GM04503 (cell line): ENCODE measurements around the gene TDRD9.

ENCODE experiments used
- DNase-seq: peaks from one replicate; pipeline ENCODE4 v3.0.0-alpha.2; 2012; ENCODE audit warnings: low read depth

TDRD9 gene

DNA sequence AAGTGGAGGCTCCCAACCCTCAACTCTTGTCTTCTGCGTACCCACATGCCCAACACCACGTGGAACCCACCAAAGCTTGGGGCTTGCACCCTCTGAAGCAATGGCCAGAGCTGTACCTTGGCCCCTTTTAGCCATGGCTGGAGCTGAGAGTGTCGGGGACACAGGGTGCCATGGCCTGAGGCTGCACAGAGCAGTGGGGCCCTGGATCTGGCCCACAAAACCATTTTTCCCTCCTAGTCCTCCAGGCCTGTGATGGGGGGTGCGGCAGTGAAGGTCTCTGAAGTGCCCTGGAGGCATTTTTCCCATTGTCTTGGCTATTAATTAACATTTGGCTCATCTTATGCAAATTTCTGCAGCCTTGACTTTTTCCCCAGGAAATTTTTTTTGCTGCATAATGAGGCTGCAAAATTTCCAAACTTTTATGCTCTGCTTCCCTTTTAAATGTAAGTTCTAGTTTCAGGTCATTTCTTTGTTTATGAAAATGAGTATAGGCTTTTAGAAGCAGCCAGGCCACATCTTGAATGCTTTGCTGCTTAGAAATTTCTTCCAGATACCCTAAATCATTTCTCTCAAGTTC, 138.6 kb downstream of the TDRD9 start:
- no peak for DNase-seq

DNA sequence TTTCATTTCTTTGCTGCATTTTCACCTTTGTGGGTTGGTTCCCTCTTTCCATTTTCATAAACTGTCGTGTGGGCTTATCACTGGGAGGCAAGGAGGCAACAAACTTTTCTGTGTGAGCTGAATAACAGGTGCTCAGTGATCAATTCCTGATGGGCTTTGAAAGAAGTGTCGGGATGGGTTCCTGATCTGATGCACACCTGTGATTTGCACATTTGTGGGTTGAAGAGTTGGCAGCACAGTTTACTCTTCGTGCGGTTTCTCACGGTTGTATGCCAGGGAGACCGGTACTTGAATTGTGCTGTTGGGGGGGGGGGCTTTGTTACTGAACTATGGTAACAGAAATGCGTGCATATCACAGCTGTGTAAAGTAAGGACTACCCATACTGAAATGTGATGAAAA, 141.3 kb downstream of the TDRD9 start:
- DNase-seq: no peak

DNA sequence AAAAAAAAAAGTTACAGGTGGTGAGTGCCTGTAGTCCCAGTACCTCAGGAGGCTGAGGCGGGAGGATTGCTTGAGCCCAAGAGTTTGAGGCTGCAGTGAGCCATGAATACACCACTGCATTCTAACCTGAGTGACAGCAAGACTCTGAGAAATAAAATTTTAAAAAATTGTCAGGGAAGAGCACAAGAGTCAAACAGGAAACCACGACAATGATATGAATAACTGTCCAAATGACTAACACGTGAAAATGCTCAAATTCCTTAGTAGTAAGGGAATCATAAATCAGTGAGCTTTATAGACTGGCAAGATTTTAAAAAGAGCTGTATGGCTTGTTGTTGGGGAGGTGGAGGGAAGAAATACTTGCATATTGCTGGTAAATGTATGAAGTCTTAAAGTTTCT, 144.3 kb downstream of the TDRD9 start:
- no peak for DNase-seq

DNA sequence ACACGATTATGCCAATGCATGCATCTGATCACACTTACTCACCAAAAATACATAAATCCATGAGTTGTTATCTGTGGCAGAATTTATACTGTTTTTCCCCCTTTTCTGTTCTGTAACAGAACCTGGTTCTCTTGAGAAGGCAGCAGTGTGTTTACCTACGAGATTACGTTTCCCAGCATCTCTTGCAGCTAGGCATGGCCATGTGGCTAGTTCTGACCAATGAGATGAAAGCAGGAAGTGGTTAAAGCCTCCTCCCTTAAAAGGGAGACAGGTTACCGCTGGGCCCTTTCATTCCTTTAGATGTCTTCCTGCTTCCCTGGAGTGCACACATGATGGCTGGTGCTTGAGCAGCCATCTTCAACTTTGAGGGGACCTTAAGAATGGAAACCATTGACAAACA, 145.5 kb downstream of the TDRD9 start:
- no peak for DNase-seq

DNA sequence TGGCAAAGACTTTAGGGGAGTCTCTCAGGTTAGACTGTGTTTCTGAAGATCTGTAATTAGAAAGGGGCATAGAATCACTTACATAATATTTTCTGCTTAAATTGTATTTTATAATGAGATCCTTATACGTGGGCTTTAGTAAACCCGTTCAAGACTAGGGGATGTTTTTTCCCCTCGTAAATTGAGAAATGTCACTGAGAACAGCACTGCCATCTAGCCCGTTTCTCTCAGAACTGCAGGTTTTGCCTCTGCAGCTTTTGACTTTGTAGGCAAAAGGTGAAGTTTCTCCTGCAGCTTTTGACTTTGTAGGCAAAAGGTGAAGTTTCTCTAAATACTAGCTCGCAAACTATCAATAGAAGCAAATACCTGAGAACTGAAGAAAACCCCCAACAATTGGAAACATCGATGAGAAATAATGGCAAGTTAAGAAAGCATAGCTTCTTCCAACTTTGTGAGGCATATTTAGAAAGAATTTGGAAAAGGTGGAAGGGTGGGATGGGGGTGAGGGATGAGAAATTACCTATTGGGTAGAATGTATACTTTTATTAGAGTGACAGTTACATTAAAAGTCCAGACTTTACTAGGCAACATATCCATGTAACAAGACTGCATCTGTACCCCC, 147.4 kb downstream of the TDRD9 start:
- no peak for DNase-seq

DNA sequence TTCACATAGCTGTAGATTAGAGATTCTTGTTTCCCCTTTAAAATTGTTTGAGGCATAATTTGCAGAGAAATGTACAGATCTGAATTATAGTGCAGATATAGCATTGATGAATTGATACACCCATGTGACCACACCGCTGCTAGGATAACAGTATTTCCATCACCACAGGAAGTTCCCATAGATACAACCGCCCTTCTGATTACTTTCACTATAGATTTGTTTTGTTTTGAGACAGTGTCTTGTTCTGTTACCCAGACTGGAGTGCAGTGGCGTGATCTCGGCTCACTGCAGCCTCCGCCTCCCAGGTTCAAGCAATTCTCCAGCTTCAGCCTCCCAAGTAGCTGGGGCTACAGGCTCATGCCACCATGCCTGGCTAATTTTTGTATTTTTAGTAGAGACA, 148.5 kb downstream of the TDRD9 start:
- DNase-seq: no peak

DNA sequence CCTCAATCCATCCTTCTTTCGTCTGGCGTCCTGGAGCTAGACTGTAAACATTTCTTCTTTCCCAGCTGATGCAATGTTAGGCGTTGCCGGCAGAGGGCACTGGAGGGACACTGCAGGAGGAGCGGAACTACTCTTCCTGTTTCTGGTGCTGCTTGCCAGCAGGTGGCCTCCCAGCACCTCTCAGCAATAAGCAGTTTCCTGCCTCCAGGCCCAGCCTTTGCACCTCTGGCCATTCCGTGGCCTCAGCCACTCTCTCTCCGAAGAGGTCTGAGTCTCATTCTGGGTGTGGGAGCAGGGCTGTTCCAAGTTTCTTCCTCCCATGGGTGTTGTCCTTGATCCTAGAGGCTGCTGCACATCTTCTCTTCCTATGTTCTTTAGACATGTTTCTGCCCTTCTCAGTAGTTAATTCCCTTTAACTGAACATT, 149.8 kb downstream of the TDRD9 start:
- peak; percentile 28 for DNase-seq

DNA sequence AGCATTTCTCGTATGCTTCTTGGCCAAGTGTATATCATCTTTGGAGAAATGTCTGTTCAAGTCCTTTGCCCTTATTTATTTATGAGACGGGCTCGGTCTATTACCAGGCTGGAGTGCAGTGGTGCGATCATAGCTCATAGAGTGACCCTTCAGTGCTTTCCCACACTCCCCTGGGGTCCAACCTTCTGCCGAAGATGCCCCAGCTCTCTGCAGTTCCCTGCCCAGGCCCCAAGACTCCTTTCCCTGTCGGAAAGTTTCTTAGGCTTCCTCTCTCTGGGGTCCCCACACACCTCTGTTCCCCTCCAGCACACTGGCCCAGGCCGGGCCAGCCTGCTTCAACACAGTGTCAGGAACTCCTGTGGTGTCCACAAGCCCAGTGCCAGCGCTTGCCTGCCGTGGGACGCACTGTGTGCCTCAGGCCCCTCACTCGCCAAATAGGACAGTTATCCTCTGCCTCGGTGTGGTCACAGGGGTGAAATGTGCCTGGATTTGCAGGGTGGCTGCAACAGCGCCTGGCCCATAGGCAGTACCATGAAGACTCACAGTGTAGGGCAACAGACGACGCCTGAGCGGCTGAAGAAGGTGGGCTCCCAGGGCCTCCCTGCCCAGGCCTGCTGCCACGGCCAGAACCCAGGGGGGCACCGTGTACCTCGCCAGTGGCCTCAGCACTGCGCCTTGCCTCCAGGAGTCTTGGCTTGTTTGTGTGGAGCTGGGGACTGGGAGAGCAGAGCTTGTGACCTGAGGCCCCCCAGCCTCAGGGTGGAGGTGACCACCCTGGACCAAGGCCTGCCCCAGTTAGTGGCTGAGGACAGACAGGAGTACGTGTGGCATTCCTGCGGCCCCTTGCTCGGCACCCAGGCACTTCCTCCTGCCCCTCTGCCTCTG, 152.4 kb downstream of the TDRD9 start:
- DNase-seq: no peak

DNA sequence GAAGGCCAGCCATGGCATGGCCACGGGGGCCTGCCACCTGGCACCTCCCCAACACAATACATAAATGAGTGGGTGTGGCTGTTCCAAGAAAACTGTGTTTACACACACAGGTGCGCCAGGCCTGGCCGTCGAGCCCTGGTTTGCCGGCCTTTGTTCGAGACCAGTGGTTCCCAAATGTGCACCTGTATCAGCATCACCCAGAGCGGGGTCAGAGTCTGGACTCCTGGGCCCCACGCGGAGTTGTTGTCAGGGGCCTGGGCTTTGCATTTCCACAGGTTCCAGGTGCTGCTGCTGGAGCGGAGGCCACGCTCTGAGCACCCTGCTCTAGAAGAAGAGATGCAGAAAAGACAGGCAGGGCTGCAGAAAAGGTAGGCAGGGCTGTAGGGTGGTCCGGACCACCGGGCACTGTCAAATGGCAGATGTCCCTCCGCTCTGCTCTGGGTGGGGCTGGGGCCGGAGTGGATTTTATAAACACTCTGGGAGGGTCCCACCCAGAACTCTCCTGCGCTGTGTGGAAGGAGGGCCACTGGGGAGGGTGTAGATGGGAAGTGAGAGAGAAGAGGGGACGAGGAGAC, 153.1 kb downstream of the TDRD9 start:
- DNase-seq: no peak

DNA sequence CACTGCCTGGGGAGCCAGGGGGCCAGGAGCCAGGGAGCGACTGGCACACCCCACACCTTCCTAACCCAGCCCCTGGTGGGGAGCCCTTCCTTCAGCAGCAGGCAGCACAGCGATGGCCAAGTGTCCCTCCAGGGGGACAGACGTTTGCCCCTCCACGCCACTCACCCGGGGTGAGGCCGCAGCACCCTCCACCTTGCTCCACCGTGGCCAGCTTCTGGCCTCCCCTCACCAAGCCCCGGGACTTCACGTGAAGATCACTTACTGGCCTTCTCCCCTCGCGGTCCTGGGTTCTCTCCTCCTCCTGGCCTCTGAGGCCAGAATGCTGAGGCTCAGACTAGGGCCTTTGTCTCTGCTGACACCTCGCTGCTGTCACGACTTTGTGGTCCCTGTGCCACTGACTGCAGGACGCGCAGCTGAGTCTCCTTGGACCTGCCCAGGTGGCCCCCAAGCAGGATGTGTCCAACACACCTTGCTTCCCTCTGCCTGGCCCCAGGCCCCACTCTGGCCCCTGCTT, 153.8 kb downstream of the TDRD9 start:
- DNase-seq: no peak

DNA sequence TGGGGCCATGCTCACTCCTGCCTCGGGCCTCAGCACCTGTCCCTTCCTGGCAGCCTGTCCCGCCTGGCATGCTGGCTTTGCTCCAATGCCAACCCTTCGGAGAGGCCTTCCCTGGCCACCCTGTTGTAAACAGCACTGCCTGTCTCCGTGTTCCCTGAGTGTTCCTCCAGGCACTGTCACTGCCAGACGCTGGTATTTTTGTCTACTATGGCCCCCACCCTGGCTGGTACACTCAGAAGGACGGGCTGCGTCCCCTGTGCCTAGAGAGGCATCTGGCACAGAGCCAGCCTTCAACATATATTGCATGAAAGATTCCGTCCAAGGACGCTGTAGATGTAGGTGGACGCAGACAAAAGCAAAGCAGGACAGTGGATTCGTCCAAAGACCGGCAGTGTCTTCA, 154.6 kb downstream of the TDRD9 start:
- DNase-seq: no peak

DNA sequence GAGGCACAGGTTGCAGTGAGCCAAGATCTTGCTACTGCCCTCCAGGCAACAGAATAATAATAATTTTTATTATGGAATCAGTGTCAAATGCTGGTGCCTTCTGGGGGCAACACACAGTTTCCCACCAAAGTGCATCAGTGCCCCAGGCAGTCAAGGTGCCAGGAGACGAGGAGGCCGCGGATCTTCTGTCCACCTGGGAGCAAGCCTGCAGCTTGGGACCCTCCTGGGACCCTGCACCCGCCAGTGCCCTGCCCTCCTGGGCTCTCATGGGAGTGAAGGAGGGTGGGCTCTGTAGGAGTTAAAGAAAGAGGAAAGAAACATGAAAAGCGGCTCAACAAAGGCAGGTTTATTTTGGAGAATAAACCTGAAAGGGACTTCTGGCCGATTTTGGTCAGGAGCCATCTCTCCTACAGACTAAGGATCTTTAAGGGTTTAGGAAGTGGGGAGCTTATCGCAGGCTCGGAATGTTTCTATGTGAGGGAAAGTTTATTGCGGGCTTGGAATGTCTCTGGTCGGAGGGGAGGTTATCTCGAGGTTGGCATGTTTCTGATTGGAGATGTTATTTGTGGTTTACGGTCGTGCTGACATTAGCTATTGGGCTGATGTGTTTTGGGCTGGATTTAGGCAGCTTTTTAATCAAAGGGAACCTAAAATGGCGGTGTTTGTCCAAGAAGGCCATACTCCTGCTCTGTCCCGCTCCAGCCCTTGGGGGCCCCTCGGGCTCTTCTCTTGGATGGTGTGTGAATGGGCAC, 156.2 kb downstream of the TDRD9 start:
- no peak for DNase-seq

DNA sequence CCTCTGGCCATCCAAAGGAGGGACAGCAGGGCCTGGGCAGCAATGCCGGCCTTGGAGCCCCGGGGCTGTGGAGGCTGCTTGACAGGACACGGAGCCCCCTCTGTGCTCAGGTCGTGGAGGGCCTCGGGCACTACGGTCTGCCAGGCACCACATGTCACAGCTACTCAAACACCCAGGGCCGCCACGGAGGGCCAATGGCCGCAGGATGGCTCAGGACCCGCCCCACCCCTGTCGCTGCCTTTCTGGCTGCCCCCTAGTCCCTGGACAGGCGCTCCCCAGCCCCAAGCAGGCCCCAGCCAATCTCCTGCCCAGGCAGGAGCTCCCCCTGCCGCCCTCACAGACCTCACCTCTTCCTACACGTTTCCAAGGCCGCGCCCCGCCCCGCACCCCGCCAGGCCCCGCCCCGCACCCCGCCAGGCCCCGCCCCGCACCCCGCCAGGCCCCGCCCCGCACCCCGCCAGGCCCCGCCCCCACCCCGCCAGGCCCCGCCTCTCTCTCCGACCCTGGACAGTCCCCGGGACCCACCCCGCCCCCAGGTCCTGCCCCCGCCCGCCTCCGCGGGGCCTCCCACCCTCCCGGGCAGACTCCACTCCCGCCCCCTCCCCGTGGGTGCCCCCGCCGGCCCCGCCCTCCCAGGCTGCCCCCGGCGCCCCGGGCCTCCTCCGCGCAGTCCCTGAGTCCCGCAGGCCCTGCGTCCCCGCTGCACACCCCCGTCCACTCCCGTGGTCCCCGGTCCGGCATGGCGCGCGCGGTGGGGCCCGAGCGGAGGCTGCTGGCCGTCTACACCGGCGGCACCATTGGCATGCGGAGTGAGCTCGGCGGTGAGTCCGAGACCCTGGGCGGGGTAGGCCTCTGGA, 157.0 kb downstream of the TDRD9 start, which contains the start of gene ASPG:
Gene ASPG (plus strand): TSS at position 669 of the 857 bp plus-strand sequence. CDS start 71 bp downstream, at position 740.
- no peak for DNase-seq

DNA sequence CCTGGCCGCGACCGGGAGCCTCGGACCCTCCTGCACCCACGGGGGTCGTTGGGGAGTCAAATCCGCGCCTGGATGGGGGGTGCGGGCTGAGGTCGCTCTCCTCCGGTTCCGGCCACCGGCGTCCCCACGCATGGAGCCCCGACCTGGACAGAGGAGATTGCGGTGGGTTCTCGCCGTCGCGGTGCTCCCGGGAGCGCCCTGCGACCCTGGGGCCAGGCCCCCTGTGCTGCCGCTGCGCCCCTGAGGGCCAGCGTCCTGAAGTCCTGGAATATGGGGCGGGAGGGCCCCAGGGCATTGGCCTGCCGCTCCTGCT, 157.6 kb downstream of the TDRD9 start:
- no peak for DNase-seq

DNA sequence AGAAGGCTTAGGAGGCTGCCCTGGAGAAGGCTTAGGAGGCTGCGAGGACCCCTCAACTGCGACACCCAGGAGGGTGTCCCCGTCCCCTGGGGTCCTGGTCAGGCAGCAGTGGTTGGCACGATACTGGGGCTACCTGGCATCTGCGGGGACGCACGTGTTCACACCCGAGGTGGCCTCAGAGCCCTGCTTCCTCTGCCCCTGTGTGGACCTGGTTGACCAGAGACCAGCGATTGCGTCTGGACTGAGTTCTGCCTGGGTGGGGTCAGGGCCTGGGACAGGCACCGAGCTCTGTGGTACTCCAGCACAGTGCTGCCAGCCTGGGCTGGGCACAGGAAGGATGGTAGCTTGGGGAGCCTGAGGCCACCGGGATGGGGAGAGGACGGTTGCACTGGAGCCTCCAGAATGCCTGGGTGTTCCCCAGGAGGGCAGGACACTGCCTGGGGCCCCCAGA, 158.0 kb downstream of the TDRD9 start:
- DNase-seq: no peak

DNA sequence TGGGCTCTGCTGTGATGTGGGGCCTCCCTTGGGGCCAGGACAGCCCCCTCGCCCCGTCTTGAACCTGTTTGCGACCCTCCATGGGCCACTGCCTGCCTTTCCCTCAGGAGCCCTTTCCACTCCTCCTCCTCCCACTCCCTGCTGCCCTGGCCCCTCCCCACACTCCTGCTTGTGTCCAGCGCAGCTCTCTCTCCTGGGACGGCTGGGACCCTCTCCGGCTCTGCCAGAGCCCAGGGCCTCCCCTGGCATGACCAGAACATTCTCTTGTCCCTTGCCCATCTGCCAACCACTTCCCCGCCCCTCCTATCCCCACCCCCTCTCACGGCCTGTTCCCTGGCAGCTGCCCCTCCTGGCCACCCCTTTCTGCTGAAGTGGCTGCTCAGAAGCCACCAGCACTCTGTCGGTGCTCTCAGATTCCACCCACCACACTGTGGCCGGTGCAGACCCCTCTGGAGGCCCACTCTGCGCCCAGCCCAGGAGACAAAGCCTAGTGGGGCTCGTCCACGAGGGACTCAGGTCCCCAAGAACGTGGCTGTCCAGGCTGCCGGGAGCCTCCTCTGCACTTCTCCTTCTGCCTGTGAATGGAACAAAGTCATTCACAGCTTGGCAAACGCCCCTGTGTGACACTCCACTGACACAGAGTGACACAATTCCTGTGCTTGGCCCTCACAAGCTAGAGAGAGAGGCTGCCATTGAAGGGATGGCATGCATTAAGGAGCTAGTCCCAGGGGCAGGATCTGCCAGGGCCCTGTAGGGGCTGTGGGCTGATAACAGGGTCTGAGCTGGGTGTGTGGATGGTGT, 158.6 kb downstream of the TDRD9 start:
- no peak for DNase-seq

DNA sequence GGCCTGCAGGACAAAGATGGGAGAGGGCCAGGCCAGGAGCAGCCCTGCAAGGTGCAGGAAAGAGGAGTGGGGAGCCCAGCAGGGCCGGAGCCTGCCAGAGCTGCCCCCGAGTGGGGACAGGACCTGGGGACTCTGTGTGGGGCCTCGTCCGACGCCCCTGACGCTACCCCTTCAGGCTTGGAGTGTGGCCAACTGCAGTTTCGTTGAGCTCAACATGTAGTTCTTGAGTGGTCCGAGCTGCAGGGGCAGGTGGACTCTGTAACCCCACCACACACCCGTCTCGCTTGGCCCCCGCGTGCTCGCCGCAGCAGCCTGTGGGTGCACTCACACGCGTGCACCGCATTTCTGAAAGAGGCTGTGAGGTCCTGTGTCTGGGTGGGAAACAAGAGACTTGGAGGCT, 159.2 kb downstream of the TDRD9 start:
- no peak for DNase-seq

DNA sequence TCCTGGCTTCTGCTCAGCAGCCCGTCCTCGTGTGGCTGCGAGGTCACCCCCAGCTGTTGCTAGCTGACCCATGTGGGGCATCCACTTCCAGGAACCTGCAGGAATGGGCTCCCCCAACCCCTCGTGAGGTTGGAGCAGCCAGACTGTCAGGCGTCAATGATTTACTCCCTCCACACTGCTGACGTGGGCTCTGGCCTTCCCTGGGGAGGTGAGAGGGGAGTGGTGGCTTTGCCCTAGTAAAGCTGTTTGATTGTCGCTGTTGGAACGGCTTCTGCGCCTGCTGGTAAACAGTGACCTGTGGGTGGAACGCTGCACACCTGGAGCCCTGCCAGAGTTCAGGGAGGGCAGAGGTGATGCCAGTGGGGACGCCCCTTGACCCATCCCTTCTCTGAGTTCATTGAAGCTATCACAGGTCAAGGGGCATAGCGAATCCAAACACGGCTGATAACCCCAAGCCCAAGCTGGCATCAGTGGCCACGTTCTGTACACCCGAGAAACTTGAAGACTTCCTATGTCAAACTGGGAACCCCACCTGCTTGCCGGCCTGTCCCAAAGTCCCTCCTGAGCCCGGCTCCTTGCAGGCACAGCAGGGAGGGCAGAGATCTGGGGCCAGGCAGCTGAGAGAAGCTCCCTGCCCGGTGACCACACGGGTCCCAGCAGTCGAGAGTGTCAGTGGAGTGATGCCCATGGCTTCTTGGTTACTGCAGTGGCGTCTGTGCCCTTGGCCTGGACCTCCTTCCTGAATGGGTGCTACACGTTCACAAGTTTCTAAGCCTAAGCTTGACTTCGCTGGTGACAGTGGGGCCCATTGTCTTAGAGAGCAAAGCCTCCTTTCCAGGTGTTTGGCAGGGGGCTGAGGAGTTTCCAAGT, 160.0 kb downstream of the TDRD9 start:
- no peak for DNase-seq

DNA sequence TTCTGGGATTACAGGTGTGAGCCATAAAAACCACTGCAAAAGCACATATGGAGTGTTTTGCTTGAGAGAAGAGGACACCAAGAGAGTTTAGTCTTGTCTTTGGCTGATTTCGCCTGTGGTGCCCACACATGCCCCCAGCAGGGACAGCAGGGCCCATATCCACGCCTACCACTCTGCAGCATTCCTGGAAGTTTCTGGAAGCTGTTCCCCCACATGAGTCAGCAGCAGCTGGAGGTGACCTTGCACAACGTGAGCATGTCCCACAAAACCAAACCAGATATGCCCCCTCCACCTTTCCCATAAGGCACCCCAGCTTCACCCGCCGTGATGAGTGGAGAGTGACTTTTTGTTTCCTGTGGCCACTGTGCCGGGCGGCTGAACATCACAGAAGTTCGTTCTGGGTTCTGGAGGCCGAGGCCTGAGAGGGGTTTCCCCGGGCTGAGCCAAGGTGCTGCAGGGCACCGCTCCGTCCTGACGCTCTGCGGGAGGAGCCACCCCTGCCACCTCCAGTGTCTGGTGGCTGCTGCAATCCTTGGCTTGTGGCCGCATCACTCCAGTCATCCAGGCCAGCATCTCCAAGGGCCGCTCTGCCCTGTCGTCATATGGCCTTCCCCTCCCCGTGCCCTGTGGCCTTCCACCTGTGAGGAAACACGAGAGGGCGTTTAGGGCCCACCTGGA, 162.0 kb downstream of the TDRD9 start:
- no peak for DNase-seq
